HG03469 (cell line): ENCODE results near the gene PTPN22.

Experiments
- ATAC-seq: cut with Tn5 transposase; IDR thresholded peaks from one replicate; pipeline ENCODE4 v1.9.1; 2021; ENCODE audit warnings: mild to moderate bottlenecking, moderate library complexity, moderate number of reproducible peaks; ENCODE audit not compliant: unreplicated experiment

PTPN22 gene

DNA sequence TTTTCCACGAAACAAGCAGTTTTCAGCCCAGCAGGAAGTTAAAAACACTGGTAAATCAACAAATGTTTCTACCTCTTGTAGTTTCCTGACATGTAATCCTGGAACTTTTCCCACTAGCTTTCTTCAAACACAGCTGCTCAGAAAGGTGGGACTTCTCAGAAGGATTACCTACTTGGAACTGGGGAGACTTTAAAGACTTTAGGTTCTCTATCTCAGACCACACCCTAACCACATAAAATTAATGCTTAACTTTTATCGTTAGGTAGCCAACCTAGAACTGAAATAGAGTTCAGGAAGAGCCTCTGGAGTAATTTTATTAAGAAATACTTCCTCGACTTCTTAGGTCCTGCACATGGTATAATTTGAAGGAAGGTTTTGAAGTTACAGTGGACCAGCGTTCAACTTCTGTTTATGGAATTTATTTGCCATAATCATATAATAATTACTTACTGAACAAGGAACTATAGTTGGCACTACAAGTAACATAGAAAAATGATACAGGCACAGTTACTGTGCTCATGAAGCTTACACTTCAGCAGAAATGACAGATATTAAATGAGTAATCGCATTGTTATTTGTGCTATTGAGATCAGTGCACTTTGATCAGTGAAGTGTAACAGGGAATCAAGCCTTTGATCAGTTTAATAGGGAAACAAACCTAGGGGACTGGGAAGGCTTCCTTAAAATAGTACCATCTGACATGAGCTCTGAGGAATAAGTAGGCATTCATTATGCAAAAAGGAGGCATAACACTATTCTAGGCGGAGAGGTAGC lies 16.1 kb upstream of the PTPN22 start, which contains the start of gene BCL2L15:
TSS of gene BCL2L15 (minus strand) at position 180 of the 774 bp plus-strand sequence. CDS start 206 bp downstream, outside the sequence.
- ATAC-seq: no peak

DNA sequence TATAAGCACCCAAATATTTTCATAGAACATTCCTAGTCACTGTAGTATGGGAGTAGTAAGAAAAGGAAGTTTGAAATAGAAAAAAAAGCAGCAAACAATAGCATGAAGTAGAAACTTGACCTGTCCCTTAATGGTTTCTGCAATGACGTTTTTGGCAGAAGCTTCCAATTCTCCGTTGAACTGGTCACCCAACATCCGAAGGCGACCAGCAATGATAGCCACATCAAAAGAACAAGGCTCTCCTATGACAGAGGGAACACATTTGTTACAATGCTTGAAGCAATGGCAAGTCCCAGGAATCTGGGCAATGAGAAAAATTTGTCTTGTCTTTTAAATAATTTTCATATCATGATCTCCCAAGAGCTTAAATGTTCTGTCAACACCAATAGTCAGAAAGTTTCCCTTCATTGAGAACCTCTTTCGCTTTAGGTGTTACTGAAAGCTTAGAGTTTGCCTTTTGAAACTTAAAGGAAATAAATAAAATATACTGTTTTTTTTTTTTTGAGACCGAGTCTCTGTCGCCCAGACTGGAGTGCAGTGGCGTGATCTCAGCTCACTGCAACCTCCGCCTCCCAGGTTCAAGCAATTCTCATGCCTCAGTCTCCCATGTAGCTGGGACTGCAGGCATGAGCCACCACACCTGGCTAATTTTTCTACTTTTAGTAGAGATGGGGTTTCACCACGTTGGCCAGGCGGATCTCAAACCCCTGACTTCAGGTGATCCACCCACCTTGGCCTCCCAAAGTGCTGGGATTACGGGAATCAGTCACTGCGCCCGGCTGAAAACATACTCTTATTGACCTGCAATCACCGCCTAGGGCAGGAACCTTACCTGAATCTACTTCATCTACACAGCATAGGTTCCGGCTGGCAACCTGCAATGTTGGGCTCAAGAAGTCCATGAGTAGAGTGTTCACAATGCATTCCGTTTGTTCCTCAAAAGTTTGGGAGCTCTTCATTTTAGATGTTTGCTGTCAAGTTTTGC lies 15.2 kb upstream of the PTPN22 start:
- no peak for ATAC-seq

DNA sequence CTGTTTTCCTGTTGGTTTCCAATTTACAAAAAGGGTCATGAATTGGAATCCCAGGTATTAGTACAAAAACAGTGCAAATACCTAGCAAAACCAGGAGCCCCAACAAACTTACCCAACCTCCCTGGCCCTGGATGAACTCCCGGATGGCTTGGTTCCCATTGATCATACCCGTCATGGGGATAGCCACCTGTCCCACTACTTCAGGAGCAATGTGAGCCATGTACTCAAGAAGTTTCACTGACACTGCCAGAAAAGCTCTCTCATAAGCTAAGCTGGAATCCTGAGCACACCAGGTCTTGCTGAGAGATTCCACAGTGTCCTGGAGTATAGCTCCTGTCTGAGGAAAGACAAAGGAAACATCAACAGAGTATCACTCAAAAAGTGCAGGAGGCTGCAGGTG lies 10.1 kb upstream of the PTPN22 start:
- no peak for ATAC-seq

DNA sequence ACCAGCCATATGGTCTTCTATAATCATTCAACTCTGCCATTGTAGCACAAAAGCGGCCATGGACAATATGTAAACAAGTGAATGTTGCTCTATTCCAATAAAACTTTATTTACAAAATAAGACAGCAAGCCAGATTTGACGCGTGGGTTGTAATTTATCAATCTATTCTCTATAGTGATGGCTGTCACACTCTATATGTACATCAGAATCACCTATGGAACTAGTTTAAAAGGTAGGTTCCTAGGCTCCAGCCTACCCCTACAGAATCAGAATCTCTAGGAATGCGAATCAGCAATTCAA lies 8.2 kb upstream of the PTPN22 start:
- no peak for ATAC-seq

DNA sequence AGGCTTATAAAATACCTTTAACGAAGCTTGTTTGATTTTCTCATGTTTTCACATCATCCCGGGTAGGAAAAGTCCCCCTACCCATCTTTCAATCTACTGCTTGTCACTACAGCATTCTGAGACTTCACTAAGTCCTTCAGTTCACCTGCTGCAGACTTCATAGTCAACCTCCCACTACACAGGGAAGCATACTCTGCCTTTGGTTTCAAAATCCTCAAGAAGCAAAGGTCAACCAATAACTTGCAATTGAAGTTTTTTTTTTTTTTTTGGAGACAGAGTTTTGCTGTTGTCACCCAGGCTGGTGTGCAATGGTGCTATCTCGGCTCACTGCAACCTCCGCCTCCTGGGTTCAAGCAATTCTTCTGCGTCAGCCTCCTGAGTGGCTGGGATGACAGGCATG lies 4.7 kb upstream of the PTPN22 start:
- no peak for ATAC-seq

DNA sequence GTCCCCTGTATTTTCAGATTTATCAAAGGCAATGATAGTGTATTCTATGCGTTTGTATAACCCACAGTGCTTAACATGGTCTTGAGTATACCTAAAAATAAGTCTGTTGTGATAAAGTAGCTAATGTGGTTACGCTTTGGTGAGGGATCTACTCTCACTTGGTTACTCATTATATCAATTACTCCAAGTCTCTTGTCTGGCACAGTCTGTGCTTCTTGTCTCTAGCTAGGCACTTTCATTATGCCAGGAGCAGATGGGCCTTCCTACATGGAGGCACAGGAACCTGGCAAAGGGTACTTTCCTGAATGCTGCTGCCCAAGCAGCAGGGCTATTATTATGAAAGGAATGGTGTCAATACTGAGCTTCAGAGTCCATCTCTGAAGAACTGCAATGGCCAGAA lies 4.2 kb upstream of the PTPN22 start:
- ATAC-seq: peak; percentile 23

DNA sequence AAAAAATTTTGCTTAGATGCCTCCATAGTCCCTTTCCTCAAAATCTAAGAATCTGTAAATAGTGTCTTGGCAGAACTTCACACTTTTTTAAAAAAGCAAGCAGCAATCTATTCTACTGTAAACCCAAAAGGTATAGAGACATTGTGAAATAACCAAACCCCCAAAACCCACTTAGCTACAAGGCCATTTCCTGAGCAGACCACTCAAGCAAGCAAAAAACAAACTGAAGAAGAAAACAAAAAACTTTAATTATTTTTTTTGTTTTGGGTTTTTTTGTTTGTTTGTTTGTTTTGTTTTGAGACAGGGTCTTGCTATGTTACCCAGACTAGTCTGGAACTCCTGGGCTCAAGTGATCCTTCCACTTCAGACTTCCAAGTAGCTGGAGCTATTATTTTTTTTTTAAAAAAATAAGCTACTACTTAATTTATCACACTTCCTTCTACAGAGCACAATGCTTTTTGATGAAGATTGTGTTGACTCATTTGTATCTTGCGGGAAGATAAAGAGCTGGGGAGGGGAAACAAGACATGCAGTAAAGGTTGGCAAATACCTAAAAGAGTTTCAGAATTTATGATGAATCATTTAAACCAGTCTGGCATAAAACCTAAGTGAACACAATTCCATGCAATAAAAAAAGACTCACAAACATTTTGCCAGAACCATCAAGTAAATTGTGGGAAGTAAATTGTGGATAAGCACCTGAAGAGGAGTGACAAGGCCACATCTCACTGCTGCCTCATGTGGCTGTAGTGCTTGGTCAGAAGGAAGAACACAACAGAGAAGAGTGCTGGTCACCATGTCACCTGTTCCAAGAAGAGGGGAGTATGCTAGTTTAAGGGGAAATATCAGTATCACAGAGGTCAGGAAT lies 2.7 kb upstream of the PTPN22 start:
- no peak for ATAC-seq

DNA sequence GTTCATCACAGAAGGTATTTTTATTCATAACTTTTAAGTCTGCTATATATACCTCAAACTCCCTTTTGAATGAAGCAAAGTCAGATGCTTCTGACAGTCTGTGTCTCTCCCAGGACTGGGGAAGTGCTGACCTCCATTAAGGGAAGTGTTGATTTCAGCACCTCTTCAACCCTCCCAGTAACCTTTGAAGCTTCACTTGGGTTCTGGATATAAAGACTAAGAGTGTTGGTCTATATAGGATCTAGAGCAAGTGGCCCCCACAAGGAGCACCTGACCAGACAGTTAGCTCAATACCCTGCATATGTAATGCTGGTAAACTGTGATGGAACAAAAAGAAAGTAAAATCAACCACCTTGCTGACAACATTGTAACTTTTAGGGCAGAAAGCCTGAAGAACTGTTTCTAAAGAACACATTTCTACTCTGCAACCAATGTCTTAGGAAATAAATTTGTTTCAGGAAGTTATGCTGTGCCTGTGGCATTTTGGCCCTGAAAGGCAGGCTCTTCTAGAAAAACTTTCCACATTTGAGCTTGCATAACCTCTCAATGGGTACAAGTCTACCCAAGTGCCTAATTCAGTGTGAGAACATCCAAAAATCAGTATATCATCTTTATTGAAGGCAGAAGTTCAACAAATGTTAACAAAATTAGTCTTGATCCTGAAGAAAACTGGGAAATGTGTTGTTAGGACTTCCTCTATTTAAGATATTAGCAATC lies 865 bp upstream of the PTPN22 start:
- no peak for ATAC-seq

DNA sequence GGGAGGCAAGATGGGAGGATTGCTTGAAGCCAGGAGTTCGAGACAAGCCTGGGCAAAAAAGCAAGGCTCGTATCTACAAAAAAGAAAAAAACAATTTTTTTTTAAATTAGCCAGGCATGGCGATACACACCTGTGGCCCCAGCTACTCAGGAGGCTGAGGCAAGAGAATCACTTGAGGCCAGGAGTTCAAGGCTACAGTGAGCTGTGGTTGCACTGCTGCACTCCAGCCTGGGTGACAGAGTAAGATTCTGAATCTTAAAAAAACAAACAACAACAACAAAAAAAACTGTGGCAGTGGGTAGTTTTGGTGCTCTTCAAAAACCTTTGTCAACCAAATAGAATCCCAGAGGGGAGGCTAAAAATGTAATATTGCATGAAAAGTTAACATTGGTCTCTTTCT lies 734 bp downstream of the PTPN22 start:
- ATAC-seq: no peak

DNA sequence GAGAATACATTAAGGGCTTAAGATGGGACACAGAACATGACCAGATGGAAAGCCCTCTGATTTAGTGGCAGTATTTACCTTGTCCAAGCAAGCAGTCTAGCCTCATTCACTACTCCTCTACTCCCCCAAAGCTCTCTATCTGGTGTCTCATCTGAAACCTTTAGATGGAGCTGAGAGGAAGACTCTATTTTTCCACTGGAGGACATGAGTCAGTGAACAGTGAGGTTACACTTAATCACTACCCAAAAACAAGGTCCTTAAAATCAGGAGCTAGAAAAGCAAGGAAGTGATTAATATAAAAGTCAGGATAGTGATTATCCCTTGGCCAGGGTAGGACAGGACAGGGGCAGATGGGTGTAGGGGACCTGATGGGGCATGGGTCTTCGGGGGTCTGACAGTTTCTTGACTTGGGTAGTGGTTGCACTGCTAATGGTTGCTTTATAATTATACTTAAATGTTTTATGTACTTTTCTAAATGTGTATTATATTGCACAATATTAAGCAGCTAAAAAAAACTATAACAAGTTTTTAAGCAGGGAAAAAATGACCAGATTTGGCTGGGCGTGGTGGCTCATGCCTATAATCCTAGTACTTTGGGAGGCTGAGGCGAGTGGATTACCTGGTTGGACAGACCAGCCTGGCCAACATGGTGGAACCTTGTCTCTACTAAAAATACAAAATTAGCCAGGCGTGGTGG lies 3.0 kb downstream of the PTPN22 start:
- no peak for ATAC-seq

DNA sequence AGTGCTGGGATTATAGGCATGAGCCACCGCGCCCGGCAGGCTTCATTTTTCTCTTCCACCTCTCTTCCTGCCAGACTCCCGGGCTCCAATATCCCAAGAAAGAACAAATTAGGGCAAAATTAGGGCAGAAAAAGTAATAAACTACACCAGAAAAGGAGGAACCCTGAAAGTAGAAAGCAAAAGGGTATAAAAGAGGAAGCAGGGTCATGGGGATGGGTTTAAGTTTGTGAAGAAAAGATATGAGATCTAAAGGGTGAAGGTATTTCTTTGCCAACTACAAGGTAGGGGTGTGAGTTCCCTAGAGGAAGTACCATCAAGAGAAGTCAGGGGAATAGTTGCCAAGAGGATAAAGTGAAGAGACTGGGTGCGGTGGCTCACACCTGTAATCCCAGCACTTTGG lies 9.9 kb downstream of the PTPN22 start:
- ATAC-seq: no peak

DNA sequence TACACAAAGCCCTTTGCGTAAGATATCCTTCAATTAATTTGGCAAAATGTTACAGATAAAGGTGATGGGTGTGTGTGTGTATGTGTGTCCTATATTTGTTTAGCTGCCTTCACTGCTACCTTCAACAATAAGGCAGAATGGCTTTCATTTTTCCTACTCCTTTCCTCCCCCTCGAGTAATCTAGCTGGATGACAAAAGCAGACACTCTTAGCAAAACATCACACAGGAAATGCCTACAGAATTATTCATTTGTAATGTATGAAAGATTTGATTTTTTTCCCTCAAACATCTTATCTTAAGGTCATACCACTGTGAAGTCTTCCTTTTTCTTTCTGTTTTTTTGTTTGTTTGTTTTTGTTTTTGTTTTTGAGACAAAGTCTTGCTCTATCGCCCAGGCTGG lies 10.6 kb downstream of the PTPN22 start:
- no peak for ATAC-seq

DNA sequence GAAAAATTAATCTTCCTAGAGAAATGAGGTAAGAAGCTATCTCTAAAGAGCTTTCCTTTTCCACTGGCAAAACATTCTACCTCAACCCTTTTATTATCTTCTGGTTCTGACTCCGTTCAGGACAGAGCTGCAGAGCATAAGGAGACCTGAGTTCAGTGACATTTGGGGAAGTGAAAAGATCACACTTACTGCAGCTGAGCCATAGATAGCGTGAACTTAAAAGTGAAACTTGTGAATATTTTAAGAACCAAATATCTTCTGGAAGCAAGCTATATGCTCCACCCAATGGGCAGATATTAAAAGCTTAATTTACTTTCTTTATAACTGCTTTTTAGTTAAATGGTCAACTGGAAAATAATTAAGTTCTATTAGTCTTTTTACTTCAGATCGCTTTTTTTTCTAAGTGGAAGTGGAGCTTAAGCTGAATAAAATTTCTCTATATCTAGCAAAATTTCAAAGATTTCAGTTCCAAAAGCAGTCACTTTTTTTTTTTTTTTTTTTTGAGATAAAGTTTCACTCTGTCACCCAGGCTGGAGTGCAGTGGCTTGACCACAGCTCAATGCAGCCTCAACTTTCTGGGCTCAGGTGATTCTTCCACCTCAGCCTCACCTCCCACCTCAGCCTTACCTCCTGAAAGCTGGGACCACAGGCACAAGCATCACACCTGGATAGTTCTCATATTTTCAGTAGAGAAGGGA lies 11.9 kb downstream of the PTPN22 start:
- ATAC-seq: peak; percentile 63

DNA sequence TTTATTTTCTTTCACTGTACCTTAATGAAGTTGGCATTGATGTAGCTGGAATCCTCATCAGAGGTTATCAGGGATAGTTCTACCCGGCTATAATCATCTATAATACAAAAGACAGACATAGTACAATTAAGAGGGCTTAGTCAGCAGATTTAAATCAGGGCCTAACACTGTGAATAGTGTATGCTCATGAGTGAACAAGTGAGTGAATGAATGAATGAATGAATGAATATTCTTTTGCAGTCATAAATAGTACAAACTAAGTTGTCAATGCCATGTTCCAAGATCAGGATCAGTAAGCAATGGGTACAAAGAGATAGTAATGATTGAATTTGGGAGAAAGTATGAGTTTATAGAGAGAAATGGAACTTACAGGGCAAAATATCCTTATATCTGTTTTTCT lies 12.5 kb downstream of the PTPN22 start:
- ATAC-seq: no peak

DNA sequence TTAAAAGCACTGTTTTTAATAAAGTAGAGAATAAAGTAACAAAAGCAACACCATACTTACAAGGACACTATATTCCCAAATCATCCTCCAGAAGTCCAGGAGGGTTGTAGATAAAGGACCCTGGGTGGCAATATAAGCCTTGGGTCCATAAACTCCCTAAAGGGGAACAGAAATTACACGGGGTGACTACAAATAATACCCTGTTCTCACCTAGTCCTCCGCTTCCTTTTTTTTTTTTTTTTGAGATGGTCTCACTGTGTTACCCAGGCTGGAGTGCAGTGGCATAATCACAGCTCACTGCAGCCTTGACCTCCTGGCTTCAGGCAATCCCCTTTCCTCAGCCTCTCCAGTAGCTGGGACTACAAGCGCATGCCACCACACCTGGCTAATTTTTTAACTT lies 13.1 kb downstream of the PTPN22 start:
- ATAC-seq: no peak

DNA sequence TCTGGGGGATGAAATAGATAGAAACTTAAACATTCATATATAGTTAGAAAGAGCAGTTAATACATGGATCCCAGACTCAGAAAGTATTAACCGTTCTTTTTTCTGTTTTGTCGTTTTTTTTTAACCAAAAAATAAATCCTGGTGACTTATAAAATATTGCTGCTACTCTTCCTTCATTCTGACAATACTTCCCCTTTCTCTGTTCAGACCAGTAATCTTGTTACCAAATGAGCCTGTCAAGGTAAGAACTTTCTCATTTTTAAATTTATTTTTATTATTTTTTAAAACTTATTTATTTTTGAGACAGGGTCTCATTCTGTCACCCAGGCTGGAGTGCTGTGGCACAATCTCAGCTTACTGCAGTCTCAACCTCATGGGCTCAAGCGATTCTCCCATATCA lies 13.7 kb downstream of the PTPN22 start:
- ATAC-seq: no peak

DNA sequence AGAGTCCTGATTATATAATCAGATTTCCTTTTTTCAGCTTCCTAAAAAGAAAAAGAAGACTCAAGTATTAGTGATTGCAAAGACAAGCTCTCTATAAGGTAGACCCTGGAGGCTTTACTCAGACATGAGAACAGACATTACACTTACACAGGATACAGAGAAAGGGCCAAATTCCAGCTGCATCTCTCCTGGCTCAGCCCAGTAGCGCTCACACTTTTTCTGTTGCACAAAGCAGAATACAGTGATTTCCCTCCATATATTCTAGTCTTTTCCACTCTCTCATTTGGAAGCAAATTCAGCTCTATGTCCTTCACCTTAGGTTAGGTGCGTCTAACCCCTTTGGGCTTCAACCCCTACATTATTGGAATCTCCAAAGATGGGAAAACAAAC lies 15.1 kb downstream of the PTPN22 start:
- ATAC-seq: no peak

DNA sequence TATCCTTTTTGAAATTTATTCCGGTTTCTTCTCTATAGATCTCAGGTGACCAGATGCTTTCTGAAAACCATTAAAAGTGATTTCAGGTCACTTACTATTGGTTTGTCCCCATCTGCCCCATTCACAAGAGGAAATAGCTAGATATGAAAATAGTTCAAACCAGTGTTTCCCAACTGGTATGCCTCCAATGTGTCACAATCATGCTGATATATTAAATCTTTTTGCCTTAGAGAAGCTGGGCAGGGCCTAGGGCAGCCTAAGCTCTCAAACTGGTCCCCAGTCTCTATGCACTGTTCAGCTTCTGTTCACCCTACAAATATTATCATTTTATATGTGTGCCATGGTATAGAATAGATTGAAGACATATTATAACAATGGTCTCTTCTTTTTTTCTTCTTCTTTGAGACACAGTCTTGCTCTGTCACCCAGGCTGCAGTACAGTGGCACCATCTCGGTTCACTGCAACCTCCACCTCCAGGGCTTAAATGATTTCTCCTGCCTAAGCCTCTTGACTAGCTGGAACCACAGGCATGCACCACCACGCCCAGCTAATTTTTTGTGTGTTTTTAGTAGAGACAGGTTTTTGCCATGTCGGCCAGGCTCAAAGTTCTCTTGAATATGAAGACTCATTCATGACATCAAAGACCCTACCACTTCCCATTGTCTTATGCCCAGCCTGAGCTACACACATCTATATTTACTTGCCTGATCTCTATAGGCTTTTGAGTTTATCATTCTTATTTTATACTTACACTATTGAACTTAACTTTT lies 15.7 kb downstream of the PTPN22 start:
- no peak for ATAC-seq

DNA sequence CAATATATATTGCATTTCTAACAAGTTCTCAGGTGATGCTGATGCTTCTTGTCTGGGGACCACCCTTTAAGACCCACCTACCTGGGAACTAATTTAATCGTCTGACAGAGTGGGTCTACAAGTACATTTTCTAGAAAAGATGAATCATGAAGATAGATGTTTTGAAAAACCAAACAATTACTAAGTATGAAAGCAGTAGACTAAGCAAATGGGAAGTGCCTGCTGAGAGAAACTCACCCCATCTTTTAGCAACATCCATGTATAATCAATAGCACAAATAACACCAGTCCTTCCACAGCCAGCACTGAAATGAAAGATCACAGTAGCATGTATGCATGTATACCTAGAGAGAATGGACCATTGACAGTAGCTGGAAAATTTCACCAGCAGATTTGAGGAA lies 17.3 kb downstream of the PTPN22 start:
- ATAC-seq: no peak
